CMK (cell line): Measurements from ENCODE around the gene DNAJC22.
A peak's percentile ranks its signal among the peaks of the same experiment; 100 is the strongest.
"Not testable (repeated sequence)": the region's sequence is repeated elsewhere in the genome, so short reads cannot be mapped to it uniquely, and the experiment has no call there.

ENCODE experiments used
- DNase-seq: peaks from one replicate; pipeline ENCODE4 v3.0.0-alpha.2; 2010; ENCODE audit warnings: low read depth

DNAJC22 gene

GRCh38 chr12:49331380-49332222 is 15.1 kb upstream of the DNAJC22 start:
- DNase-seq, result no peak

DNA sequence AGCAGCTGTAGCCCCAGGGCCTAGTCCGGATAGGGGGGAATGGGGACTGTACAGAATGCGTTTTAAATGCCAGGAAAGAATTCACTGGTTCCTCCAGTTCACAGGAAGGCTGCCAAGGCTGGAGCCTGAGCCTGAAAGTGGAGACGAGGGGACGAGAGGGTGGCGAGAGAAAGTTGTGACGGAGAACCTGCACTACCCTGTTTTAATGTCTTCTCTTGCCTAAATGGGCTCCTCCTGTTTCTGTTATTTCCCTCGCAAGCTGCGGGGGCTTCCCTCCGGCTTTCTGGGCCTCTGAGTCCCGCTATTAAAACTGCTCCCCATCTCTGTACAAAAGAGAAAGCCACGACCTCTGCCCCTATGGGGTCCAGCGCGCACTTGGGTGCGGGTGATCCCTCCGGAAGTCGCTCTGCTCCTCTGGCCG is 14.2 kb upstream of the DNAJC22 start:
- DNase-seq, result no peak

DNA sequence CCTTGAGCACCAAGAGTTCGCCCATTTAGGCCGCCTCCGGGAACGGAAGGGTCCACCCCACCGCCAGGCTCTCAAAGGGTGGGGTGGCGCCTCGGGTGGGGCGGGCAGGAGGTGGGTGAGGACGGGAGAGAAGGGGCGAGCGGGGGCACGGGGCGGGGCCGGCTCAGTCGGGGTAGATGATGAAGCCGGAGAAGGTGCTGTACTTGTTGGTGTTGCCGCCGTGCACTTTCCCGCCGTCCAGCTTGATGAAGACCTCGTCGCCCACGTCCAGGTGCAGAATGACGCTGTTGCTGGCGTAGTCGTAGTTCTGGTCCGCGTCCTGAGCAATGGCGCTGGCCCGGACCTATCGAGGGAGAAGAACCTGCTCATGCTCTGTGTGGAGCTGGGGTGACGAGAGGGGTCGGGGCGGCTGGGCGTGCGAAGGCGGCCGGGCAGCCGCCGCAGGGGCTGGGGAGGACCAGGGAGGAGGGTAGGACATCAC is 13.8 kb upstream of the DNAJC22 start:
- no peak for DNase-seq

- DNase-seq, result not testable (repeated sequence)
Observed at GRCh38 chr12:49333778-49334177, 12.9 kb upstream of the DNAJC22 start.

- no peak for DNase-seq
Observed at GRCh38 chr12:49334226-49334625, 12.5 kb upstream of the DNAJC22 start.

DNA sequence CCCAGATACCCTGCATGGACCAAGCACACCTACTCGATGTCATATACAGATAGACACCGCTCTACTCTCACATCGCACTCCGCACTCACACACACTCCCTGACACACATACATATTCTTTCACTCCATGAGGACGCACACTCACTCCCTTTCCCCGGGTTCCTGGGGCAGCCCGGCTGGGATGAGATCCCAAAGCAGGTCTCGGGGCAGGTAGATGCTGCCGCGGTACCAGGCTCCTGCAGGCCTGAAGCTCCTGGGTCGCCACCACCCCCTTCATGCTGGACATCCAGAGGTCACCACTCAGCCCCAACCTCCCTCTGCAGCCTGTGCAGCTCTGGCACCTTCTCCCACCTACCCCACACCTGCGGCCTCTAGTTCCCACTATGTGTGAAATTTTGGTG is 12.0 kb upstream of the DNAJC22 start:
- no peak for DNase-seq

GRCh38 chr12:49335118-49335954 is 11.4 kb upstream of the DNAJC22 start:
- DNase-seq, result no peak

DNA sequence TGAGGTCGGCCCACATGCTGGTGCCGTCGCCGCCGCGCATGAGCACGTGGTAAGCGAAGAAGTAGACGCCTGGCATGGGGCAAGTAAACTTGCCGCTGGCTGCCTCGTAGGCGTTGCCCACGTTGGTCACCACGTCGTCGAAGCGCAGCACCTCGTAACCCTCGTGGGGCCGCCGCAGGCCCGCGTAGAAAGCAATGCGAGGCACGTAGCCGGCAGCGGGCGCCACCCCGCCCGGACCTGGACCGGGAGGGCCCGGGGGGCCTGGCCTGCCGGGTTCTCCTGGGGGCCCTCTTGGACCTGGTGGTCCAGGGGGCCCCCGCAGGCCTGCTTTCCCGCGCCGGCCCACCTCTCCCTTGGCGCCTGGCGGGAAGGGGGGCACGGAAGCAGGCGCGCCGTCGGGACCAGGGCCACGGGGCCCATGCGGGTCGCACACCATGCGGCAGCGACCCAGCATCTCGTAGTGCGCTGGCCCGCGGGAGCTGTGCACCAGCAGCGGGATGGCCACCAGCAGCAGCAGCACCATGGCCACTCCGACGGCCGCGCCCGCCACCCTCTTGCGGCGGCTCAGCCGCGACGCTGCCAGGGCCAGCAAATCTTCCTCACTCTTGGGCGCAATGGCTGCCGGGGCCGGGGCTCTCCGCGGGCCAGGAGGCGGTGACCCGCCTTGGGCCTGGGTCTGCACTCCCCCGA is 10.6 kb upstream of the DNAJC22 start:
- no peak for DNase-seq

GRCh38 chr12:49336645-49337584 is 9.8 kb upstream of the DNAJC22 start, which contains the start of gene C1QL4:
TSS of gene C1QL4 (minus strand) at chr12:49337188. CDS start at chr12:49336477, 711 bp downstream.
- no peak for DNase-seq

DNA sequence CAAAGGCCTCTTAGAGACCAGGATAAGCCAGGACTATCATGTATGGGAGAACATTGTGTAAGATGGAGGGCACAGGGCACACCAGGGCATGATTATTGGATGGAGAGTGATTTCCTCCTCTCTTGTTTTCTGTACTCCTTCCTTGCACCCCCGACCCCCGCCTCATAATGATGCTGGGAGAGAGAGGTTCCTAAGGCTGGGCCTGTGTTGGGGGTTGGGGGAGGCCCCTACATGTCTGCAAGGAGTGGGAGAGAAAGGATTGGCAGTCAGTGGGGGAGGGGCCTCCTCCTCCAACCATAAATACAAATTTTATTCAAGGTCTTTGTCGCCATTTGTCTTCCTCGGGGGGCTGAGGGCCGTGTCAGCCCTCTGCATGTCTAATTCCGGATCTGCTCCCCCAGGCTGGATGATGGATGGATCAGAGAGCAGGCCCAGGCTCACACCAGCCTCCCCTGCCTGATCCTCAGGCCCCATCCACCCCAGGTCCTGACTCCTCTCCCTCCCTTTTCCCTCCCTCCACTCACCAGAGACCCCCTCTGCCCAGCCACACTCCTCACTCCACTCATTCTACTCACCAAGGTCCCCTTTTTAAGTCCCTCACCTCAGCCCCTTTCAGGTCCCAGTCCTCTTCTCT is 7.7 kb upstream of the DNAJC22 start:
- DNase-seq, result no peak

DNA sequence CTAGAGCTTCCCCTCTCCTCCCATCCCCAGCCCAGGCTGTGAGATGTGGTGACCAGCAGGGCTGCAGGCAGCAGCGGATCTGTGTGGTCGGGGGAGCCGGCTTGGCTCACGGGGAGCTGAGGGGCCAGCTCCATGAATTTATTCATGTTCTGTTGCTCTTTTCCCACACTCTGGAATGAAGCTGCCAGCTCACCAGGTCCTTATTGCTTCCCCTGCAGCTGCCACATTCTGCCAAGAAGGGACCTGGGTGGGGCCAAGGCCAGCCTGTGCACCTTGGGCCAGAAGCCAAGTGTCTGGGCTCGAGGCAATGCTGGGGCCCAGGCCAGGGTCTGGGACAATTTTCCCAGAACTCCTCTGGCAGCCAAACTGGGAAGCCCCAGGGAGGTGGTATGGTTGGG is 7.2 kb upstream of the DNAJC22 start:
- no peak for DNase-seq

- no peak for DNase-seq
Observed at GRCh38 chr12:49340095-49340870, 6.4 kb upstream of the DNAJC22 start.

GRCh38 chr12:49340971-49341776 is 5.5 kb upstream of the DNAJC22 start:
- no peak for DNase-seq

GRCh38 chr12:49341777-49342065 is 5.0 kb upstream of the DNAJC22 start:
- DNase-seq, result no peak

DNA sequence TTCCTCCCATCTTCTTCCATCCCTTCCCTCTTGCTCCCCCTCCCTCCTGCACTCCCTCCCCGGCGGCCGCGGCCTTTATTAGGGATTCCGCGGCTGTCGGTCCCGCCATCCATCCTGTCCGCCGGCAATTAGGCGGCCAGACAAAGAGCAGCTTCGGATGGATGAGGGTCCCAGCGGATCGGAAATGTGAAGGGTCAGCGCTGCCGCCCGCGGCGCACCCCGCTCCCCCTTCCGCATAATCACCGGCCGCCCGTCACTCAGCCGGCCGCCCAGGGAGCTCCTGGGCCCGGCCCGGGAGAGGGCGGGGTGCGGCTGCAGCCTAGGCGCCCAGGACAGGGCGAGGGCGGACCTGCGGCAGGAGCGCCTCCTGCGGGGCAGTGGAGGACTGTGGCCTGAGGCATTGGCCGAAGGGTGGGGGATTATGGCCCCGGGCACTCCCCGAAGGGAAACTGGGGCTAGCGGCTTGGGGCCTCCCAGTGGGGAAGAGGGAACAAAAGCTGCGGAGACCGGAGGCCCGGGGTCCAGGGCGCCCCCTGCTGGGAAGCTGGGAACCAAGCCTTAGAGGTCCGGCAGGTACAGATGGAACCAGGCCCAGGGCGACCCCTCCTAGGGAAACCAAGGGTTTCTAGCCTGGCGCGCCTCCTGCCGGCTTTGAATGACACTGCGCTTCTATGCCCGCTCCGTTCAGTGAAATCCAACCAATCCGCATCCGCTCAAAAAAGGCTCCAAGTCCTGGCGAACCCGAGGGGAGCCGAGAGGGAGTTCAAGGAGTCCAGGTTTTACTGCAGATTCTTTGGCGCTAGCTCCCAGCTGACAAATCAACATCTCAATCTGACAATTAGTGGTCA is 4.4 kb upstream of the DNAJC22 start:
- DNase-seq, result peak; percentile 81

GRCh38 chr12:49342914-49343731 is 3.6 kb upstream of the DNAJC22 start:
- DNase-seq, result no peak

DNA sequence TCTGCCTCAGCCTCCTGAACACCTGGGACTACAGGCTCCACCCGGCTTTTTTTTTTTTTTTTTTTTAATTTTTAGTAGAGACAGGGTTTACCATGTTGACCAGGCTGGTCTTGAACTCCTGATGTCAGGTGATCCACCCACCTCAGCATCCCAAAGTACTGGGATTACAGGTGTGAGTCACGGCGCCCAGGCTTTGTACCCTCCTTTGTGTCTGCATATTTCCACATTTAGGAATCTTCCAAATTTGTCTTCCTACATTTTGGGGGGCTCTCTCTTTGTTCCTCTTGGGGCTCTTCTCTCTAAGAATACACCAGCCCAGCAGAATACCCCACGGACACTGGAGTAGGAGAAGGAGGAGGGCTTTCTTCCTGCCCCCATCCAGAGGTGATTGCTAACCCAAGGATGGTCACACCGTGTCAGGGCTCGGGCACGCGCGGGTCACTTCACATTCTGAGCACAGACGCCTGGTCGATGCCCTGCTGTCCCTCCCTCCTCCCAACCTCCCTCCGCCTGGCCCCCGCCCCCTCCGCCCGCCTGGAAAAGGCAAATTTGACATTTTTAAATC is 2.1 kb upstream of the DNAJC22 start:
- no peak for DNase-seq
